CD4-positive, CD25-positive, alpha-beta regulatory T cell (primary cell): ENCODE measurements around the gene OR11G2. TPM values are rescaled to one million over a fixed set of nuclear protein-coding genes. Genes with fewer than 3 reads are reported as not detected.
"Not testable (repeated sequence)": the region's sequence is repeated elsewhere in the genome, so short reads cannot be mapped to it uniquely, and the experiment has no call there.

ENCODE experiments used
- ATAC-seq, 2 donors: fragments of 150-1000 bp; cut with Tn5 transposase; one replicate each; pipeline ENCODE4 v1.10.0; 2021; ENCODE audit warnings: low read depth in 2 of 2, moderate number of reproducible peaks in 2 of 2, moderate library complexity in 1 of 2
- DNase-seq, 3 donors: peaks; one replicate each; pipeline versions ENCODE4 v3.0.0 to v3.0.0-alpha.2; 2012 to 2022; ENCODE audit warnings: mixed read lengths in 1 of 3
- H3K27ac ChIP-seq: one replicate; pipeline ENCODE4 v1.7.0; 2013; ENCODE audit warnings: mild to moderate bottlenecking, low read length; ENCODE audit not compliant: insufficient read depth, poor library complexity, severe bottlenecking
- H3K27me3 ChIP-seq: one replicate; pipeline ENCODE4 v1.7.0; 2013; ENCODE audit warnings: low read length; ENCODE audit not compliant: control insufficient read depth, insufficient read depth
- H3K36me3 ChIP-seq: one replicate; pipeline ENCODE4 v1.7.0; 2013; ENCODE audit warnings: mild to moderate bottlenecking, low read length, moderate library complexity; ENCODE audit not compliant: control insufficient read depth, insufficient read depth
- H3K4me1 ChIP-seq: 2 replicates; pipeline ENCODE4 v1.7.0; 2013; ENCODE audit warnings: mild to moderate bottlenecking, low read length; ENCODE audit not compliant: insufficient read depth, control insufficient read depth, poor library complexity, severe bottlenecking
- H3K4me3 ChIP-seq: one replicate; pipeline ENCODE4 v1.7.0; 2013; ENCODE audit warnings: low read depth, mild to moderate bottlenecking, low read length, moderate library complexity
- H3K9me3 ChIP-seq, 2 experiments: 1 replicate in 1 of 2; 2 replicates in 1 of 2; pipeline ENCODE4 v1.7.0; 2013; ENCODE audit warnings: low read length in 2 of 2, mild to moderate bottlenecking in 1 of 2, moderate library complexity in 1 of 2; ENCODE audit not compliant: control insufficient read depth in 2 of 2
- H3K27ac Mint-ChIP-seq, 3 donors: one replicate each; pipeline ENCODE4 v1.8.0; 2020 to 2022; ENCODE audit warnings: mild to moderate bottlenecking in 3 of 3, mixed read lengths in 3 of 3, moderate library complexity in 2 of 3
- H3K27me3 Mint-ChIP-seq: one replicate; pipeline ENCODE4 v1.8.0; 2022; ENCODE audit warnings: mild to moderate bottlenecking, mixed read lengths
- H3K36me3 Mint-ChIP-seq: one replicate; pipeline ENCODE4 v1.8.0; 2020; ENCODE audit warnings: mixed read lengths
- H3K4me1 Mint-ChIP-seq, 4 donors: one replicate each; pipeline ENCODE4 v1.8.0; 2020 to 2022; ENCODE audit warnings: mixed read lengths in 4 of 4, mild to moderate bottlenecking in 1 of 4
- H3K4me3 Mint-ChIP-seq, 4 donors: one replicate each; pipeline ENCODE4 v1.8.0; 2020 to 2022; ENCODE audit warnings: mild to moderate bottlenecking in 4 of 4, mixed read lengths in 4 of 4, moderate library complexity in 3 of 4
- H3K9me3 Mint-ChIP-seq, 7 donors: one replicate each; pipeline ENCODE4 v1.8.0; 2020 to 2022; ENCODE audit warnings: mixed read lengths in 7 of 7, mild to moderate bottlenecking in 3 of 7, moderate library complexity in 2 of 7
- polyA plus RNA-seq, 4 donors: library from polyadenylated mRNA; unstranded; fragments of 300-500 nt; fragmentation: Illumina TruSeq; gene quantifications; one replicate each; pipeline ENCODE4 v1.2.3, GENCODE V29; 2021
- total RNA-seq: library from RNA; stranded (reverse); gene quantifications from one replicate; pipeline ENCODE4 v1.2.3, GENCODE V29; 2022

Gene OR11G2
- total and polyA plus RNA-seq, 5 donors from 2014 or later, result not detected

- Mint-ChIP-seq H3K27me3 (peaks cover 5% of the 10 kb centered on the region), H3K27ac (no peak within 1 kb of the TSS), H3K36me3 (no peaks in the 10 kb centered on the region), H3K4me3 (no peak within 1 kb of the TSS), H3K4me1 (no peaks in the 10 kb centered on the region), H3K9me3 (peaks cover 0 to 8% (median 0%) of the 10 kb centered on the region in 7 donors)
- Histone ChIP-seq H3K27me3 (no peaks in the 10 kb centered on the region), H3K9me3 (no peaks in the 10 kb centered on the region), H3K4me3 (no peak within 1 kb of the TSS), H3K36me3 (no peaks in the 10 kb centered on the region), H3K4me1 (no peaks in the 10 kb centered on the region), H3K27ac (no peak within 1 kb of the TSS)
- no peak for ATAC-seq
- no peak for DNase-seq
Measured at GRCh38 chr14:20223410-20223809, 32.7 kb downstream of the OR11G2 start, which contains the start of gene OR11H6. Gene OR11H6 (plus strand): TSS chr14:20223710. CDS start chr14:20223710, 0 bp downstream.

GRCh38 chr14:20228681-20229080, 38.0 kb downstream of the OR11G2 start, which contains the start of gene OR11H7:
Gene OR11H7 (plus strand): TSS chr14:20228981.
- peaks cover 3% of the 10 kb centered on the region for H3K36me3 Mint-ChIP-seq
- no peak within 1 kb of the TSS for H3K4me3 ChIP-seq
- H3K9me3 ChIP-seq, result peaks cover 0 to 3% of the 10 kb centered on the region in 2 experiments
- H3K36me3 ChIP-seq, result no peaks in the 10 kb centered on the region
- no peaks in the 10 kb centered on the region for H3K27me3 ChIP-seq
- no peak for ATAC-seq
- no peaks in the 10 kb centered on the region for H3K4me1 Mint-ChIP-seq
- no peak within 1 kb of the TSS for H3K27ac Mint-ChIP-seq
- no peak within 1 kb of the TSS for H3K27ac ChIP-seq
- peaks cover 0 to 31% (median 3%) of the 10 kb centered on the region in 7 donors for H3K9me3 Mint-ChIP-seq
- no peak for DNase-seq
- H3K27me3 Mint-ChIP-seq, result peaks cover 5% of the 10 kb centered on the region
- H3K4me3 Mint-ChIP-seq, result no peak within 1 kb of the TSS
- H3K4me1 ChIP-seq, result no peaks in the 10 kb centered on the region

GRCh38 chr14:20235415-20235814, 44.7 kb downstream of the OR11G2 start:
- not testable (repeated sequence) for H3K27ac Mint-ChIP-seq, H3K27ac ChIP-seq, DNase-seq, ATAC-seq, H3K4me3 Mint-ChIP-seq, H3K9me3 Mint-ChIP-seq, H3K4me1 Mint-ChIP-seq, H3K27me3 Mint-ChIP-seq, H3K36me3 ChIP-seq, H3K9me3 ChIP-seq, H3K36me3 Mint-ChIP-seq, H3K4me3 ChIP-seq, H3K4me1 ChIP-seq, H3K27me3 ChIP-seq

- Histone ChIP-seq H3K27ac (no peak overlapping the region), H3K4me1 (no peaks in the 10 kb centered on the region), H3K4me3 (no peak overlapping the region), H3K9me3 (peaks cover 0 to 5% of the 10 kb centered on the region in 2 experiments), H3K27me3 (peaks cover 1% of the 10 kb centered on the region), H3K36me3 (no peaks in the 10 kb centered on the region)
- H3K9me3 Mint-ChIP-seq, result peaks cover 0 to 6% (median 4%) of the 10 kb centered on the region in 7 donors
- ATAC-seq (no peak), DNase-seq (peak in 1 of 3 donors; percentile 32)
- peaks cover under 1% of the 10 kb centered on the region for H3K36me3 Mint-ChIP-seq
- H3K27me3 Mint-ChIP-seq, result no peaks in the 10 kb centered on the region
- no peak overlapping the region for H3K27ac Mint-ChIP-seq
- no peak overlapping the region for H3K4me3 Mint-ChIP-seq
- H3K4me1 Mint-ChIP-seq, result no peaks in the 10 kb centered on the region
Measured at GRCh38 chr14:20247646-20248246, 57.0 kb downstream of the OR11G2 start.

Other genes starting within 250 kb of the OR11G2 start
- not detected for gene OR4K15, start 215.3 kb upstream of the OR11G2 start, total RNA-seq
- gene OR4K15, start 215.3 kb upstream of the OR11G2 start, polyA plus RNA-seq, result not detected
- gene OR4Q2, start 188.7 kb upstream of the OR11G2 start, total RNA-seq, result not detected
- gene OR4Q2, start 188.7 kb upstream of the OR11G2 start, polyA plus RNA-seq, result not detected
- gene OR4K14, start 171.6 kb upstream of the OR11G2 start, total RNA-seq, result not detected
- gene OR4K14, start 171.6 kb upstream of the OR11G2 start, polyA plus RNA-seq, result not detected
- not detected for gene OR4K13, start 154.9 kb upstream of the OR11G2 start, total RNA-seq
- not detected for gene OR4K13, start 154.9 kb upstream of the OR11G2 start, polyA plus RNA-seq
- not detected for gene OR4L1, start 130.9 kb upstream of the OR11G2 start, total RNA-seq
- gene OR4L1, start 130.9 kb upstream of the OR11G2 start, polyA plus RNA-seq, result not detected
- gene OR4K17, start 80.2 kb upstream of the OR11G2 start, total RNA-seq, result not detected
- not detected for gene OR4K17, start 80.2 kb upstream of the OR11G2 start, polyA plus RNA-seq
- gene OR4N5, start 52.1 kb upstream of the OR11G2 start, total RNA-seq, result not detected
- not detected for gene OR4N5, start 52.1 kb upstream of the OR11G2 start, polyA plus RNA-seq
- gene OR11H6, start 32.8 kb downstream of the OR11G2 start, total RNA-seq, result not detected
- gene OR11H6, start 32.8 kb downstream of the OR11G2 start, polyA plus RNA-seq, result not detected
- not detected for gene OR11H7, start 38.1 kb downstream of the OR11G2 start, total RNA-seq
- not detected for gene OR11H7, start 38.1 kb downstream of the OR11G2 start, polyA plus RNA-seq
- gene OR11H4, start 48.4 kb downstream of the OR11G2 start, total RNA-seq, result not detected
- gene OR11H4, start 48.4 kb downstream of the OR11G2 start, polyA plus RNA-seq, result not detected
- 18.9 TPM for gene TTC5, start 115.1 kb downstream of the OR11G2 start, total RNA-seq
- 10 to 100 TPM; 17.0 to 24.1 (median 19.0) TPM for gene TTC5, start 115.1 kb downstream of the OR11G2 start, polyA plus RNA-seq
- 21.2 TPM for gene CCNB1IP1, start 142.4 kb downstream of the OR11G2 start, total RNA-seq
- gene CCNB1IP1, start 142.4 kb downstream of the OR11G2 start, polyA plus RNA-seq, result 10 to 100 TPM in 3 of 4 donors, 1 to 10 TPM in 1; 9.7 to 21.1 (median 14.4) TPM
- 18.5 TPM for gene PARP2, start 152.7 kb downstream of the OR11G2 start, total RNA-seq
- 10 to 100 TPM in 1 of 4 donors, 1 to 10 TPM in 3; 5.2 to 10.3 (median 9.4) TPM for gene PARP2, start 152.7 kb downstream of the OR11G2 start, polyA plus RNA-seq
- gene TEP1, start 222.6 kb downstream of the OR11G2 start, total RNA-seq, result 63.8 TPM
- 1 to 10 TPM; 2.8 to 7.1 (median 5.3) TPM for gene TEP1, start 222.6 kb downstream of the OR11G2 start, polyA plus RNA-seq
- 0.72 TPM for gene KLHL33, start 245.3 kb downstream of the OR11G2 start, total RNA-seq
- not detected for gene KLHL33, start 245.3 kb downstream of the OR11G2 start, polyA plus RNA-seq